CD4-positive, alpha-beta T cell (primary cell): ENCODE data around the gene TBRG4. TPM values are rescaled to one million over a fixed set of nuclear protein-coding genes. Genes with fewer than 3 reads are reported as not detected.
A peak's percentile ranks its signal among the peaks of the same experiment; 100 is the strongest.

Source experiments
- ATAC-seq: fragments of 200-7000 bp; cut with Tn5 transposase; one replicate; pipeline ENCODE4 v1.10.0; 2022; ENCODE audit warnings: mild to moderate bottlenecking; ENCODE audit not compliant: poor library complexity
- CTCF ChIA-PET: fragments of 350-600 bp; sonication (Branson Sonifier 250); formaldehyde crosslinking; loops from one replicate; lab custom pipeline; 2021; ENCODE audit warnings: antibody characterized with exemption, inconsistent platforms; lab: Charles Lee
- POLR2A ChIA-PET: fragments of 350-600 bp; sonication (Branson Sonifier 250); formaldehyde crosslinking; loops from one replicate; lab custom pipeline; 2021; ENCODE audit warnings: antibody characterized with exemption, inconsistent platforms; lab: Charles Lee
- DNase-seq, 14 experiments: peaks; one replicate each; pipeline ENCODE4 v3.0.0-alpha.2; 2013 to 2020; ENCODE audit warnings: mixed read lengths in 2 of 14
- H3K27ac ChIP-seq, 2 donors: one replicate each; pipeline versions ENCODE4 v1.5.1 to v1.7.0; 2013; ENCODE audit warnings: low read length in 2 of 2, low read depth in 1 of 2, mild to moderate bottlenecking in 1 of 2
- H3K27me3 ChIP-seq, 2 experiments: 1 replicate in 1 of 2; 2 replicates in 1 of 2; pipeline versions ENCODE4 v1.6.1 to v1.7.0; 2013; ENCODE audit warnings: low read length in 2 of 2, control low read depth in 1 of 2, mild to moderate bottlenecking in 1 of 2, moderate library complexity in 1 of 2; ENCODE audit not compliant: insufficient read depth in 2 of 2, control insufficient read depth in 1 of 2
- H3K36me3 ChIP-seq: one replicate; pipeline ENCODE4 v1.6.1; 2013; ENCODE audit warnings: low read length, control low read depth; ENCODE audit not compliant: insufficient read depth
- H3K4me1 ChIP-seq: one replicate; pipeline ENCODE4 v1.6.1; 2013; ENCODE audit warnings: low read length, control low read depth; ENCODE audit not compliant: insufficient read depth
- H3K4me3 ChIP-seq: one replicate; pipeline ENCODE4 v1.5.1; 2013; ENCODE audit warnings: mild to moderate bottlenecking, low read length, moderate library complexity
- H3K9me3 ChIP-seq, 2 experiments: 1 replicate in 1 of 2; 2 replicates in 1 of 2; pipeline versions ENCODE4 v1.6.1 to v1.7.0; 2013; ENCODE audit warnings: low read length in 2 of 2, mild to moderate bottlenecking in 2 of 2, control low read depth in 1 of 2, moderate library complexity in 1 of 2; ENCODE audit not compliant: control insufficient read depth in 1 of 2, insufficient read depth in 1 of 2
- H3K27ac Mint-ChIP-seq: one replicate; pipeline ENCODE4 v1.8.0; 2020; ENCODE audit warnings: mixed read lengths
- H3K27me3 Mint-ChIP-seq: one replicate; pipeline ENCODE4 v1.8.0; 2021; ENCODE audit warnings: mixed read lengths
- H3K36me3 Mint-ChIP-seq: one replicate; pipeline ENCODE4 v1.8.0; 2021; ENCODE audit warnings: low read depth, mixed read lengths
- H3K4me1 Mint-ChIP-seq: one replicate; pipeline ENCODE4 v1.8.0; 2021; ENCODE audit warnings: low read depth, mixed read lengths
- H3K4me3 Mint-ChIP-seq: one replicate; pipeline ENCODE4 v1.8.0; 2020; ENCODE audit warnings: mild to moderate bottlenecking, mixed read lengths
- H3K9me3 Mint-ChIP-seq: one replicate; pipeline ENCODE4 v1.8.0; 2020; ENCODE audit warnings: mixed read lengths
- CTCF ChIP-seq: fragments of 200-600 bp; IDR thresholded peaks from one replicate; pipeline ENCODE4 v1.8.0; 2022; ENCODE audit warnings: antibody characterized with exemption, mild to moderate bottlenecking
- intact Hi-C, 2 experiments: fragments of 100-400 bp; cut with DNase I in 1 of 2; cut with micrococcal nuclease in 1 of 2; formaldehyde crosslinking; loops; one replicate each; pipeline versions ENCODE4 v1.15.1 to v1.9.0; 2023 to 2025; cut with DNase I, micrococcal nuclease
- total RNA-seq, 174 experiments: library from RNA in 2 of 174; stranded (reverse) in 2 of 174; gene quantifications; one replicate each; pipeline ENCODE4 v1.2.3 and lab custom pipeline; 2021 to 2026

TBRG4 gene
- total RNA-seq, 2 experiments from 2014 or later = 104 to 105 TPM

GRCh38 chr7:45061352-45061751, 50.1 kb downstream of the TBRG4 start:
- peak overlapping the region in 1 of 2 donors; percentile 26 for H3K27ac ChIP-seq
- Mint-ChIP-seq H3K4me1 (peaks cover 70% of the 10 kb centered on the region), H3K27ac (peak overlapping the region; percentile 72), H3K27me3 (no peaks in the 10 kb centered on the region), H3K36me3 (peaks cover 92% of the 10 kb centered on the region), H3K4me3 (no peak overlapping the region), H3K9me3 (no peaks in the 10 kb centered on the region)
- H3K4me3 ChIP-seq = no peak overlapping the region
- POLR2A ChIA-PET = no interaction called here
- H3K27me3 ChIP-seq = no peaks in the 10 kb centered on the region
- no peak for ATAC-seq
- H3K36me3 ChIP-seq = peaks cover 67% of the 10 kb centered on the region
- H3K9me3 ChIP-seq = no peaks in the 10 kb centered on the region
- intact Hi-C loops = no loop called here
- TF ChIP-seq CTCF = no peak
- H3K4me1 ChIP-seq = peaks cover 52% of the 10 kb centered on the region
- no peak for DNase-seq
- CTCF ChIA-PET = no interaction called here

- POLR2A ChIA-PET = no interaction called here
- DNase-seq = no peak
- peak overlapping the region; percentile 72 for H3K27ac Mint-ChIP-seq
- no peak for TF ChIP-seq CTCF
- peaks cover 72% of the 10 kb centered on the region for H3K4me1 Mint-ChIP-seq
- no peaks in the 10 kb centered on the region for H3K27me3 Mint-ChIP-seq
- H3K9me3 ChIP-seq = no peaks in the 10 kb centered on the region
- peaks cover 45% of the 10 kb centered on the region for H3K4me1 ChIP-seq
- intact Hi-C loops = no loop called here
- H3K27me3 ChIP-seq = no peaks in the 10 kb centered on the region
- ATAC-seq = no peak
- H3K9me3 Mint-ChIP-seq = no peaks in the 10 kb centered on the region
- H3K4me3 ChIP-seq = no peak overlapping the region
- peaks cover 91% of the 10 kb centered on the region for H3K36me3 Mint-ChIP-seq
- no peak overlapping the region for H3K27ac ChIP-seq
- CTCF ChIA-PET = interaction anchor here (0.7 kb wide), 1 partner anchor 59 kb away, joined by 4 read pairs; no protein-coding TSS in a partner anchor
- H3K36me3 ChIP-seq = peaks cover 57% of the 10 kb centered on the region
- H3K4me3 Mint-ChIP-seq = no peak overlapping the region
Observed at GRCh38 chr7:45060295-45060694, 51.2 kb downstream of the TBRG4 start.

GRCh38 chr7:45057878-45058277, 53.6 kb downstream of the TBRG4 start:
- H3K36me3 ChIP-seq = peaks cover 50% of the 10 kb centered on the region
- POLR2A ChIA-PET = interaction anchor here (0.6 kb wide), 1 partner anchor 875 kb away, joined by 3 read pairs; no protein-coding TSS in a partner anchor
- no peak for ATAC-seq
- Mint-ChIP-seq H3K27me3 (no peaks in the 10 kb centered on the region), H3K36me3 (peaks cover 91% of the 10 kb centered on the region), H3K9me3 (no peaks in the 10 kb centered on the region), H3K4me1 (peaks cover 83% of the 10 kb centered on the region), H3K27ac (peak overlapping the region; percentile 81), H3K4me3 (peak overlapping the region; percentile 17)
- DNase-seq = no peak
- peaks cover 54% of the 10 kb centered on the region for H3K4me1 ChIP-seq
- no peak overlapping the region for H3K4me3 ChIP-seq
- H3K27me3 ChIP-seq = no peaks in the 10 kb centered on the region
- no peaks in the 10 kb centered on the region for H3K9me3 ChIP-seq
- no peak for TF ChIP-seq CTCF
- CTCF ChIA-PET = interaction anchor here (1.2 kb wide), 1 partner anchor 84 kb away, joined by 5 read pairs; no protein-coding TSS in a partner anchor
- intact Hi-C loops = no loop called here
- H3K27ac ChIP-seq = no peak overlapping the region
